ENCODE results near the gene KLRC3.
"Not testable (repeated sequence)": the region's sequence is repeated elsewhere in the genome, so short reads cannot be mapped to it uniquely, and the experiment has no call there.

Gene KLRC3

DNA sequence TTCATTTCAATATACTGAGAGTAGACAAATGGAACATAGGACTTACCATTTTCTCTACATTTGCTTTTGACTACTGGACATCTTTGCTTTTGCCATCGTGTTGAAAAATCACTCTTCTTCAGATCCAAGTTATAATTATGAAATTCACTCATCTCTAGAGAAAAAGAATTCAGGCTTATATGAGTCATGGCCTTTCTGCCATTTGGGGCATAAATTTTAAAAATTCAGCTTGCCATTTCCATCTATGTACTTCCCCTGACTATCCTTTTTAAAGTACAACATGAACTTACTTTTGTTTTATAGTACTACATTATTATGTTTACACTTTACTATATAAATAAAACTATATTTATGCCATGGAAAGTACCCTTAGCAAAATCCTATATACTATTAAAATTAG lies 33.5 kb downstream of the KLRC3 start:
- Histone ChIP-seq H3K4me1 (peaks cover 28% of the 10 kb centered on the region), H3K9me3 (peaks cover 6% of the 10 kb centered on the region), H3K27me3 (no peaks in the 10 kb centered on the region), H3K9ac (no peak overlapping the region), H4K20me1 (no peaks in the 10 kb centered on the region), H3K27ac (no peak overlapping the region), H3K36me3 (no peaks in the 10 kb centered on the region), H3K4me3 (no peak overlapping the region), H3K4me2 (no peak overlapping the region)
- no peak for TF ChIP-seq Cebpa-rat (IDR thresholded peaks at IDR 0.05)

DNA sequence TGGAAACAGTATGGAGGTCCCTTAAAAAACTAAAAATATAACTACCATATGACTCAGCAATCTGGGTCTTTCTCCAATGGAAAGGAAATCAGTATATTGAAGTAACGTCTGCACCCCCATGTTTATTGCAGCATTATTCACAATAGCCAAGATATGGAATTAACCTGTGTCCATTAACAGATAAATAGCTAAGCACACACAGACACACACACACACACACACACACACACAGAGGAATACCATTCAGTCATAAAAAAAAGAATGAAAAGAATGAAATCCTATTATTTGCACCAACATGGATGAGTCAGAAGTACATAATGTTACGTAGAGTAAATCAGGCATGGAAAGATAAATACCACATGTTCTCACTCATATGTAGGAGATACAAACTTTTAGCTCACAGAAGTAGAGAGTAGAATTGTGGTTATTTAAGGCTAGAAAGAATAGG lies 35.2 kb downstream of the KLRC3 start:
- Histone ChIP-seq H3K9me3 (peaks cover 17% of the 10 kb centered on the region), H3K36me3 (no peaks in the 10 kb centered on the region), H3K4me1 (peaks cover 20% of the 10 kb centered on the region), H3K4me2 (no peak overlapping the region), H3K27ac (no peak overlapping the region), H4K20me1 (no peaks in the 10 kb centered on the region), H3K4me3 (no peak overlapping the region), H3K27me3 (no peaks in the 10 kb centered on the region), H3K9ac (no peak overlapping the region)
- no peak for TF ChIP-seq Cebpa-rat (IDR thresholded peaks at IDR 0.05)

GRCh38 chr12:10384191-10384590 lies 36.2 kb downstream of the KLRC3 start:
- Histone ChIP-seq H3K4me3 (no peak overlapping the region), H3K36me3 (no peaks in the 10 kb centered on the region), H3K4me2 (no peak overlapping the region), H4K20me1 (no peaks in the 10 kb centered on the region), H3K27me3 (no peaks in the 10 kb centered on the region), H3K27ac (no peak overlapping the region), H3K9me3 (peaks cover 17% of the 10 kb centered on the region), H3K4me1 (peaks cover 10% of the 10 kb centered on the region), H3K9ac (no peak overlapping the region)
- TF ChIP-seq Cebpa-rat (IDR thresholded peaks at IDR 0.05): no peak

DNA sequence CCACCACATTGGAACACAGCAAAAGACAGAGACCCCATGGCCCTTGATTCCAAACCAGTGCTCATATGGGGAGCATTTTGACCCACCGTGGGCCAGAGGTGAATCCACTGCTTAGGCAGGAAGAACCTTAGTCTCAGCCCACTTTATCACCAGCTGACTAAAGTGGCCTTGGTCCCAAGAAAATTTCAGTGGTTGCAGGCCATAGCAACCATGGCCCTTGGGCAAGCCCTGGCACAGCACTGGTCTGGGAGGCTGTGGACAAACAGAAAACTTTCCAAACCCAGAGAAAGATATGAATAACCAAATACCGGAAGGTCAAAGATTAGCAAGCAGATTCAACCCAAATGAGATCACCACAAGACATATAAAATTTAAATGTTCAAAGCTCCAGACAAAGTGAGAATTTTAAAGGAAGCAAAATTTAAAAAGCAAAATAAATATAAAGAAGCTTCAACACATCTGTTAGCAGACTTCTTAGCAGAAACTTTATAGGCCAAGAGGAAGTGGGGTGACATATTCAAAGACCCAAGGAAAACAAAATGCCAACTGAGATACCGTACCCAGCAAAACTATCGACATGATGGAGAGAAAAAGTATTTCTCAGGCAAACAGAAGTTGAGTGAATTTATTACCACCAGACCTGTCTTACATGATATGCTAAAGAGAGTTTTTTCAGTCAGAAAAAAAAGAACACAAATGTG lies 38.3 kb downstream of the KLRC3 start:
- Histone ChIP-seq H3K4me2 (no peak overlapping the region), H3K9ac (no peak overlapping the region)

GRCh38 chr12:10378737-10379136 lies 41.7 kb downstream of the KLRC3 start:
- H3K36me3 ChIP-seq, H3K4me1 ChIP-seq, H3K27ac ChIP-seq, H3K27me3 ChIP-seq, H3K4me2 ChIP-seq, H4K20me1 ChIP-seq, H3K4me3 ChIP-seq, H3K9ac ChIP-seq: not testable (repeated sequence)
- H3K9me3 ChIP-seq: peaks cover 13% of the 10 kb centered on the region

More for the DNA sequence above, 38.3 kb downstream of the KLRC3 start:
- no peaks in the 10 kb centered on the region for H4K20me1 ChIP-seq
- no peaks in the 10 kb centered on the region for H3K4me1 ChIP-seq
- H3K9me3 ChIP-seq: peaks cover 17% of the 10 kb centered on the region
- H3K27me3 ChIP-seq: no peaks in the 10 kb centered on the region
- H3K4me3 ChIP-seq: no peak overlapping the region
- H3K27ac ChIP-seq: no peak overlapping the region
- TF ChIP-seq Cebpa-rat (IDR thresholded peaks at IDR 0.05): no peak
- no peaks in the 10 kb centered on the region for H3K36me3 ChIP-seq

GRCh38 chr12:10374624-10375018 lies 45.8 kb downstream of the KLRC3 start:
- Histone ChIP-seq H3K27ac (no peak overlapping the region), H3K4me2 (peak overlapping the region; percentile 41; the same call in 1 of the 2 replicates), H3K27me3 (no peaks in the 10 kb centered on the region), H3K4me3 (no peak overlapping the region), H3K9me3 (no peaks in the 10 kb centered on the region), H3K9ac (no peak overlapping the region), H3K4me1 (peaks cover 19% of the 10 kb centered on the region), H3K36me3 (no peaks in the 10 kb centered on the region), H4K20me1 (no peaks in the 10 kb centered on the region)
- TF ChIP-seq Cebpa-rat (IDR thresholded peaks at IDR 0.05): no peak

- H3K27me3 ChIP-seq: no peaks in the 10 kb centered on the region
- no peak for TF ChIP-seq Cebpa-rat (IDR thresholded peaks at IDR 0.05)
- no peaks in the 10 kb centered on the region for H4K20me1 ChIP-seq
- H3K9ac ChIP-seq: no peak overlapping the region
- no peaks in the 10 kb centered on the region for H3K36me3 ChIP-seq
- no peak overlapping the region for H3K4me3 ChIP-seq
- no peak overlapping the region for H3K27ac ChIP-seq
- H3K9me3 ChIP-seq: peaks cover 11% of the 10 kb centered on the region
- peak overlapping the region; percentile 51 for H3K4me2 ChIP-seq
- peaks cover 19% of the 10 kb centered on the region for H3K4me1 ChIP-seq
These were observed 47.8 kb downstream of the KLRC3 start for GRCh38 chr12:10372559-10372958.

- not testable (repeated sequence) for H3K9ac ChIP-seq, H3K27me3 ChIP-seq, H3K27ac ChIP-seq, H4K20me1 ChIP-seq, H3K4me3 ChIP-seq, H3K4me2 ChIP-seq, H3K36me3 ChIP-seq
- Histone ChIP-seq H3K4me1 (peaks cover 19% of the 10 kb centered on the region), H3K9me3 (peaks cover 17% of the 10 kb centered on the region)
These were observed 48.4 kb downstream of the KLRC3 start for GRCh38 chr12:10371893-10372535.

DNA sequence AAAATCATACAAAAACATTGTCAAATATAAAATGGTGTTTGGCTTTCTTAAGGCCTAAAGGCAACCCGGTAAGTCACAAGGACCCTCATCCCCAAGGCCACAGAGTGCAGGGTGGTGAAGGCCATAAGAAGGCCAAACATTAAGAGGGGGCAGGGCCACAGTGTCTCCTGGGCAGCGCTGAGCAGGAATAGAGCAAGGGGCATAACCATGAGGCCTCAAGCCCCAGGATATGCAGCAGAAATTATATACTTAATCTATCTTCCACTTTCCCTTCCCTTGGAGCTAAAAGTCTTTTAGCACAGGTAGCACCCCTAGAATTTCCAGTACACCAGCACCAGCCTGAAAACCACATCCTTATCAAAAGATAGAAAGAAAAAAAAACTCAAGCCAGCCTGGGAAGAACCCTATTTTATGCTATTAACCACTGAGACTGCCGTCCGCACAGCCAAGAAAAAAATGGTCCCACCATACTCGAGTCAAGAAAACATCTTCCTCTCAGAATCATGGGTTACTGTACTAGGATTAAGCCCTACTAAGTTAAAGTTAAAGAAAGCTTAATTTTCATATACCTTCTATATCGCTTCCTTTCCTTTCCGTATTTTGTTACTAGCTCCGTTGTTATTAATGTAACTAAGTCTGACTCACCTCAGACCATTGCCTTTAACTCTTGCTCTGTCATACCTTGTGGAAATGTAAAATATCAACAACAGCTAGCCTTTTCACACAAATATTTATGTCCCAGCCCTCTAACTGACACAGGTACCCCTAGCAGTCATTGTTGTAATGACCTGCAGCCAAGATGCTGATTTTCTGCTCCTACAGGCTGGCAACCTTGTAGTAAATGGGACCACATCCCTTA lies 50.6 kb downstream of the KLRC3 start:
- Histone ChIP-seq H3K4me1 (peaks cover 33% of the 10 kb centered on the region), H3K36me3 (no peaks in the 10 kb centered on the region), H3K9ac (no peak overlapping the region), H4K20me1 (no peaks in the 10 kb centered on the region), H3K4me2 (no peak overlapping the region), H3K27me3 (no peaks in the 10 kb centered on the region), H3K4me3 (no peak overlapping the region), H3K27ac (no peak overlapping the region), H3K9me3 (peaks cover 19% of the 10 kb centered on the region)
- TF ChIP-seq Cebpa-rat (IDR thresholded peaks at IDR 0.05): no peak
